Epithelial cell of esophagus (primary cell): ENCODE data around the gene APEX1.

Source experiments
- DNase-seq: peaks from one replicate; pipeline ENCODE4 v3.0.0; 2010; ENCODE audit warnings: low read depth
- H3K4me3 ChIP-seq: 2 replicates; pipeline ENCODE4 v1.5.1; 2011; ENCODE audit warnings: mild to moderate bottlenecking, low read length, control low read depth
- CTCF ChIP-seq: IDR thresholded peaks from 2 replicates; pipeline ENCODE4 v1.5.1; 2011; ENCODE audit warnings: low read depth, mild to moderate bottlenecking, low read length, control low read depth, inconsistent platforms; ENCODE audit not compliant: insufficient read depth; ENCODE audit errors: missing control alignments

The APEX1 gene

DNA sequence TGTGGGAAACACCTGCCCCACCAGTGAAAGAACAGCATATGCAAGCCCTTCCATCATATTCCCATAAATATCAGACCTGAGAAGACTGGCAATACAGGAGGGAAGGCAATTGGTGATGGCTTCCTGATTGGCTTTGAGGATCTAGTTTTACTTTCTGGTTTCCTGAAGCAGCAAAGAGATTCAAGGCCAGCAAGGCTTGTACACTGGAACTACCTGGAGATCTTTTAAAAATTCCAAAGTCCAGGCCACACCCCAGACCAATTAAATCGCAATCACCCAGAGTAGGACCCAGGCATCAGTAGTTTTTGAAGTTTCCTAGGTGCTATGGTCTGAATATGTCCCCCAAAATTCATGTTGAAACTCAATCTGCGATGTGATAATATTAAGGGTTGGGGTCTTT is 38.8 kb upstream of the APEX1 start:
- TF ChIP-seq CTCF, result no peak
- no peak for DNase-seq
- H3K4me3 ChIP-seq, result no peak overlapping the region

- H3K4me3 ChIP-seq, result no peak overlapping the region
- DNase-seq, result no peak
- no peak for TF ChIP-seq CTCF
Measured at GRCh38 chr14:20417250-20418186, 37.5 kb upstream of the APEX1 start.

DNA sequence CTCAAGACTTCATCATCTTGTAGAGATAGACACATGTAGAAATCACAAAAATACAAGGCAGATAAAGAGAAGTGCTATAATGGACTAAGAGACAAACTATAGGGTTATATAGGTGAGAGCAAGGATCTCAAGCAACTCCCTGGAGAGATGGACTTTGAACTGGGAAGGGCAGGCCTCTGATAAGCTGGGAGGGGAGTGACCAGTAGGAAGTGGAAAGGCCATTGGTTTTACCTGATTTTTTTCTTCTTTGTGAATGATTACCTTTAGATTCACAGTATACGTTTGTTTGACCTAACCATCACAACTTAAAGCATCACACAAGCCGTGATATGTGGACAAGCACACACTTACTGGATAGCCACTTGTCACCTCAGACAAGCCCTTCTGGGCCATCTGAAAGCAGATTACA is 36.5 kb upstream of the APEX1 start:
- TF ChIP-seq CTCF, result no peak
- no peak overlapping the region for H3K4me3 ChIP-seq
- DNase-seq, result no peak

GRCh38 chr14:20419419-20419818 is 35.6 kb upstream of the APEX1 start:
- no peak for TF ChIP-seq CTCF
- no peak overlapping the region for H3K4me3 ChIP-seq
- no peak for DNase-seq

DNA sequence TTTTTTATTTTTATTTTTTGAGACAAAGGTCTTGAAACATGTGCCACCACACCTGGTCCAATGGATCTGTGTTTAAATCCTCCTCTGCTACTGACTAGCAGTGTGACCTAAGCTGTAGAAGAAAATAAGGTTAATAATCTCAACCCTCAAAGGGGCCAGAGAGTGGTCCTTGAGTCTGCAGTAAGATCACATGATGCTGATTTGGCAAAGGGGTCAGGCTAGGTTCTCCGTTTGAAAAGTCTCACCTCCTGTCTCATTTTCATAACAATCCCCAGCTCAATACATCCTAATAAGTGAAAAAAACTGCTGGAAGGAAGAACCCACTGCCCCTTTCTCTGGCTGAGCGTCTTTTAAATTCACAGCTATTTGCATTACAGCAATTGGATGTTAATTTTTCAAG is 33.8 kb upstream of the APEX1 start:
- no peak for DNase-seq
- no peak overlapping the region for H3K4me3 ChIP-seq
- no peak for TF ChIP-seq CTCF

DNA sequence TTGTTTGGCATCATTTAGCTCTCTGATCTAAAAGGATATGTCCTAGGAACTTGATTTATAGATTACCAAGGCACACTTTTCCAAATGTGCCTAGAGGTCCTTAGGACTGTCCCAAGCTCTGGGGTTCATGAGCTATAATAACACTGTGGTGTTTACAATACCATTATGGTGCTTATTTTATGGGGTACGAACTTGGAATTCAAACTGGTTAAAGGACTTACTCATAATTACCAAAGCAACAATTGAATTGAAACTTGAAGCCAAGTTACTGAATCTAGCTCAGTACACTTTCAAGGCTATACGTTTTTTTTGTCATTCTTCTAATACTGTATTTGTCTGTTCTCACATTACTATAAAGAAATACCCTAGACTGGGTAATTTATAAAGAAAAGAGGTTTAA is 32.1 kb upstream of the APEX1 start:
- no peak overlapping the region for H3K4me3 ChIP-seq
- no peak for DNase-seq
- TF ChIP-seq CTCF, result no peak

DNA sequence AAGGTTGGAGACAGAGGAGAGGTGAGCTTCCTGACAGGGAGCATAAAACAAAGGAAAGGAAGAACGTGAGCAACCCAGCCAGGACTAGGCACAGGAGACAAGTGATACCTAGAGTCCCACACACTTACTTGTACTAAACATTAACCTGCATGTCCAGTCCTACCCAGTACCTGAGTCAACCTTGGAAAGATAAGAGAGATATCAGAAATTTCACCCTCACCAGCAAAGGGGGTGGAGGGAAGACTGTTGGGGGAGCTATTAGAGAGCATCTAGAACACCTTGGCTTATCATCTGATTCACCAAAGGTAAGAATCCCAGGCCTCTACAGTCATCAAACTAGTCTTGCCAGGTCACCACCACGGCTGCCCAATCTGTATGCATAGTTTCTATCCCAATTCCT is 30.2 kb upstream of the APEX1 start:
- no peak for DNase-seq
- no peak for TF ChIP-seq CTCF
- H3K4me3 ChIP-seq, result no peak overlapping the region
